Astrocyte (in vitro differentiated cells and primary cell): Measurements from ENCODE around the gene BBIP1.

Experiments
- CTCF ChIP-seq: IDR thresholded peaks from 2 replicates; pipeline ENCODE4 v1.5.1; 2011; ENCODE audit warnings: low read depth, mild to moderate bottlenecking, inconsistent platforms, low read length, moderate library complexity; ENCODE audit not compliant: insufficient read depth
- EZH2 ChIP-seq: IDR thresholded peaks from 2 replicates; pipeline ENCODE4 v1.6.1; 2012; ENCODE audit warnings: mild to moderate bottlenecking, low read length, inconsistent platforms; ENCODE audit not compliant: insufficient read depth

- TF ChIP-seq CTCF (no peak), EZH2 (no peak)
Measured at GRCh38 chr10:110862961-110863360, 56.0 kb downstream of the BBIP1 start.
